ENCODE data around the gene TPPP.
"Not testable (repeated sequence)": the region's sequence is repeated elsewhere in the genome, so short reads cannot be mapped to it uniquely, and the experiment has no call there.

The TPPP gene

DNA sequence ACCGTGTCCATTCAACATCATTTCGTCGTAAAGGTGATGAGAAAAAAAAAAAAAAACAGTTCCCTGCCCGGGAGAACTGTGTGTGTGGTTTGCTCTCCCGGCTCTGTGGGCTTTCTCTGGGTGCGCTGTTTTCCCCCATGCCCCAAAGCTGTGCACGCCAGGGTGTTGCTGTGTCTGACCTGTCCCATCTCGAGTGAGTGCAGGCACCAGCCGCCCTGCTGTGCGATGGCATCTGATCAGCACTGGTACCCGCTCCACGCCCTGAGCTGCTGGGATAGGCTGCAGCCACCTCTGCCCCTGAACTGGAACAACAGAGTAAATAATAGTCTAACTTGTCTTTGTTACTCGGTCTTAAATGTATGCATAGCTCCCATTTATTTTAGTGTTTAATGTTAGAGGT, 47.7 kb downstream of the TPPP start:
- no peak for DNase-seq (ENCODE audit: low read depth in 2 of 2)

DNA sequence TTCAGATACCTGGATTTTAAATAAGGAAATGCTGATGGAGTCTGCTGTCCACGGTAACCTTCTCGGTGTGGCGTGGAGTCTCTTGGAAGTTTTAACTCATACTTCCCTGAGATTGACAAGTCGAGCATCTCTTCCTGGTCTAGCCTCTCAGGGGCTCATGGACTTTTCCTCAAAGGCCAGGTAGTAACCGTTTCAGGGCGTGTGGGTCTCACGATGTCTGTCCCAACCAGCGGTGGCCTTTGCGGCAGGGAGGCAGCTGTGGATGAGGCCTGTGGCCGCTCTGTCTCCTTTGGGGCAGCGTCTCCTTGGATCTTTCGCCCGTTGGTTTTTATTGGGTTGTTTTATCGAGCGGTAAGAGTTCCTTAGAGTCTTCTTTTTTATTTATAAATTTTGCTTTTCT, 48.2 kb downstream of the TPPP start:
- DNase-seq (ENCODE audit: low read depth in 2 of 2) = no peak

DNA sequence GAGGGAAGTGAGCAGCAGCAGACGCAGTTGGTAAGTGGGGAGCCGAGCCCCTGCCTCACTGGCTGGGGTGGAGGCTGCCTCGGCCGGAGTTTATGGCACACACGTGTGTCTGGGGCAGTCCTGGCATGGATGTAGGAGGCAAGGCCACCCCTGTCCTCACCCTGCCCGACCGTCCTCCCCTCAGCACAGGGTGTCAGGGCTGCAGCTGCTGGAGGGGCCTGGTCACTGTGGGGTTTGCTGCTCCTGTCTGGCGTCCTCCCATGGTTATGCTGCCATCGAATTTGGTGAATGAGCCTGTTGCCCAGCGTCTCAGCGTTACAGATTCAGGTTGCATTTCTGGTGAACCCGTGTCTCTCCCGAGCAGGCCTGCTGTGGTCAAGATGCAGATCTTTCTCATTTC, 48.6 kb downstream of the TPPP start:
- no peak for DNase-seq (ENCODE audit: low read depth in 2 of 2)

DNA sequence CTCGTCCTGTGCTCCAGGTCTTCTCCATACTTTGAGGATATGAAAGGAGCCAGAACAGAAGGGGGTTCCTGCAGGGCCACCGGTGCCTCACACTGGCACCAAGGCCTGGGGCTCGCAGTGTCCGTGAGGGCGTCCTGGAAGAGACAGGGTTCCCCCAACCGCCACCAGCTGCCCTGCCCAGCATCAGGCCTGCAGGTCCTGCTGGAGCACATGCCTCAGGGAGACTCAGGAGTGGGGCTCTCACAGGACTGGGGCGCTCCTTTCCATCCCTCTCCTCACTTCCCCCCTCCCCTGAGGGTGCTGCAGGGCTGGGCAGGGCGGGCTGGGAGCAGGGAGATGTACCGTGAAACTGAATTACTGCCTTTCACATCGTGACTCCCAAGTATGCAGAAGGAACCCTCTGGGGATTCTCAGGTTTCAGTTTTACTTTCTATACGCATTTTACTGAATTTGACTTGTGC, 49.3 kb downstream of the TPPP start:
- no peak for DNase-seq (ENCODE audit: low read depth in 2 of 2)

DNA sequence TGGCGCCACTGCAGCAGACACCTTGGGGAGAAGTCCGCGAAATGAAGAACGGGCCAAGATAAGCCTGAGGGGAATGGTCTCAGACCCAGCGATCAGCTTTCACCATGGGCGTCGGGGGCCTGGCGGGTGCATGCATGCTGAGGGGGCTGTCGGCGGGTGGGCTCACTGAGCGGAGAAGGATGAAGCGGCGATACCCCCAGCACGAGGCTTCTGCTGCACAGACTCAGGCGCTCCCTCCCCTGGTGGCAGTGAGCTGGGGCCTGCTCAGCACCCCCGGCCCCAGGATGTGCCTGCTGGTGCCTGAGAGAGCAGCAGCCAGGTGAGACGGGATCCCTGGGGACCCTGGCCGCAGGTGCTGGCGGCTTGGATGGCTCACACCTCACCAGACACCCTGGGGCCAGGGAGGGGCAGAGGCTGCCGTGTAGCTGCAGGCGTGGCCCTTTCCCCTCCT, 49.8 kb downstream of the TPPP start:
- no peak for DNase-seq (ENCODE audit: low read depth in 2 of 2)

DNA sequence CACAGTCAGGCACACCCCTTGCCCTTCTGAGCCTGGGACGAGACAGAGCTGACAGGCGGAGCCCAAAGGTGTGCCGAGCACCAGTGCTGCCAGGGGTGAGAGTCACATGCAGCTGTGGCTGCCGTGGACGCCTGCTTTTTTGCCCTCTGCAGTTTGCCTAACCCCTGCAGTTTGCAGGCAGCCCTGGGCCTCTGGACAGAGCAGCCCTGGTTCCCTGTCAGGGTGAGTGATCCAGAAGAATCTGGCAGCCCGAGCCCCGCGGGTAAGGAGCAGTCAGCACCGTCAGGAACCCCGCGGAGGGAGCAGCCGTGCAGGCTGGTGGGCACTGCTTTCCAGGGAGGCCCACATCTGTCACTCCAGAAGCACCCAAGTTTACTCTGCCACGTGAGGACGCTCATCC, 50.7 kb downstream of the TPPP start:
- DNase-seq (ENCODE audit: low read depth in 2 of 2) = no peak

DNA sequence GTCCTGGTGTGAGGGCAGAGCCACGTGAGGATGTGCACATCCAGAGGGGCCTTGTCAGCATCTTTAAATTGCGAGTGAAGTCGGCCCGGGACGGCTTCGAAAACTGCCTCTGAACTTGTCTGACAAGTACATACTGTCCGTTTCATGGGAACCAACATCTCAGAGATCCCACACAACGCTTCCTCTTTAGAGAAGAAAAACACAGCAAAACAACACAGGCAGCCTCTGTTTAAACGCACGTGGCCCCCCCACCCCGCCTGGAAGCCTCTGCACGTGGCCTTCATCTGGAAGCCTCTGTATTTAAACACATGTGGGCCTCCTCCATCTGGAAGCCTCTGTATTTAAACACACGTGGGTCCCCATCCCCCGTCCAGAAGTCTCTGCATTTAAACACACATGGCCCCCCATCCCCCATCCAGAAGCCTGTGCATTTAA, 51.8 kb downstream of the TPPP start:
- no peak for DNase-seq (ENCODE audit: low read depth in 2 of 2)

DNA sequence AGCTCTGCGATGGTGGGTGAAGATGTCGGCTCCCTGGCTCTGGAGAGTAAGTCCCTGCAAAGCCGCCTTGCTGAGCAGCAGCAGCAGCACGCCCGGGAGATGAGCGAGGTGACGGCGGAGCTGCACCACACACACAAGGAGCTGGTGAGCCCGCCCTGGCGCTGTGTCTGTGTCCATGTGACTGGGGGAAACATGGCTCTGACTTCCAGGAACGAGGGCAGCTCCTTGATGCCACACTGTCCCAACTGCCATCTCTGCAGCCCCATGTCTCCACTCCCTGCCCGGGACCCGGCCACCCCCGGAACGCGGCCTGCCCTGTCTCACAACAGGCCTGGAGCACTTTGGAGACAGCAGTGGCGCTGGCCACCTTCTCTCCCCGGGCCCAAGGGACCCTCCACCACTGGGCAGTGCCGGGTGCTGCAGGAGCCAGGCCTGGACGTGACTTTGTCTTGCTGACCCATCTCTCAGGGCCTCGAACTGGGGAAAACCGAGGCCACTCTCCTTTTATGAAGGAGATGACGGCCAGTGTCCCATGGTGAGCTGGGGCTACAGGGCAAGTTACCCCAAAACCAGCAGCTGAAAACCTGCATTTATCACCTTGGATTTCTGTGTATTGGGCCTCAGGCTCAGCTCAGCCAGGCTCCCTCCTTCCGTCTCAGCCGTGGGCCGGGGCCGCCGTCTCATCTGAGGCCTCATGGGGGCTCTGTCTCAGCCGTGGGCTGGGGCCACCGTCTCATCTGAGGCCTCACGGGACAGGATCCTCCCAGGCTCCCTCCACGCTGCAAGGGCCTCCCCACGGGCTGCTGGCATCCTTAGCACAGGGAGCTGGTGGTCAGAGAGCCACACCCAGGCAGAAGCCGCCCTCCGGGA, 52.5 kb downstream of the TPPP start:
- no peak for DNase-seq (ENCODE audit: low read depth in 2 of 2)

DNA sequence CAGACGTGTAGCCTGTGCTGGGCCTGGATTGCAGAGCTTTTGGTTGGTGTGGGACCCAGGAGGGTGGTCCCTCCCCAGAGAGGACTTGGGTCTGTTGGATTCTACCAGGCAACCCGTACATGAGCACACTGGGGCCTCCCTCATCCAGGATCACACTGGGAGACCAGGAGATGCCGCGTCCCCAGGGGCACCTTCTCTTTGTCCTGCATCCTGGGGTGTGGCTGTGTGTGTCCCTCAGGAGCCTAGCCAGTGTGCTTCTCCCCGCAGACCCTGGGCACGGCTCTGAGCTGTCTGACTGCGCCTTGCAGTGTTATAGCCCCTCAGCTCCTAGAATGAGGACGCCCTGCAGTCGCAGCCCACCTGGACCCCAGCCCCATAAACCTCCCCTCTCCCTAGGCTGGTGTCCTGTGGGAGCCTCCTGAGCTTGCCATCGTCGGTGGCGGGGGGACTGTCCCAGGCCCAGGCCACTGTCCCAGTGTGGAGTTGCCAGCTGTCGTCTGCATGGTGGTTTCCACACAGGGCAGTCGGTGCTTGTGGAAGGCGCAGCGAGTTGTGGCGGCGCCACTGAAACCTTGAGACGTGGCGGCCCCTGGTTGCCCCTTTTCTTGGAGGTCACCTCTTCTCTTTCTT, 53.5 kb downstream of the TPPP start:
- DNase-seq (ENCODE audit: low read depth in 2 of 2) = no peak

DNA sequence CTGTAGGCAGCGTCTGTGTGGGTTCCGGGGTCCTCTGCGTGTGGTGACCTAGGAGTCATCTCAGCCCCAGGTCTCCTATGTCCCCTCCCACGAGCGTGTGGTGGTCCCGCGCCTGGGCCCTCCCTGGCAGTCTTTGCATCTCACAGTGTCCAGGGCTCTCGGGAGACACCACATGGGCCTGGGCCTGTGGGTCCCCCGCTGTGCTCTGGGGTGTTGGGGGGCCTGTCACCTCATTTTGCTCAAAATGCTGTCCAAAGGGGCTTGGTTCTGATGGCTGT, 54.0 kb downstream of the TPPP start:
- no peak for DNase-seq (ENCODE audit: low read depth in 2 of 2)

DNA sequence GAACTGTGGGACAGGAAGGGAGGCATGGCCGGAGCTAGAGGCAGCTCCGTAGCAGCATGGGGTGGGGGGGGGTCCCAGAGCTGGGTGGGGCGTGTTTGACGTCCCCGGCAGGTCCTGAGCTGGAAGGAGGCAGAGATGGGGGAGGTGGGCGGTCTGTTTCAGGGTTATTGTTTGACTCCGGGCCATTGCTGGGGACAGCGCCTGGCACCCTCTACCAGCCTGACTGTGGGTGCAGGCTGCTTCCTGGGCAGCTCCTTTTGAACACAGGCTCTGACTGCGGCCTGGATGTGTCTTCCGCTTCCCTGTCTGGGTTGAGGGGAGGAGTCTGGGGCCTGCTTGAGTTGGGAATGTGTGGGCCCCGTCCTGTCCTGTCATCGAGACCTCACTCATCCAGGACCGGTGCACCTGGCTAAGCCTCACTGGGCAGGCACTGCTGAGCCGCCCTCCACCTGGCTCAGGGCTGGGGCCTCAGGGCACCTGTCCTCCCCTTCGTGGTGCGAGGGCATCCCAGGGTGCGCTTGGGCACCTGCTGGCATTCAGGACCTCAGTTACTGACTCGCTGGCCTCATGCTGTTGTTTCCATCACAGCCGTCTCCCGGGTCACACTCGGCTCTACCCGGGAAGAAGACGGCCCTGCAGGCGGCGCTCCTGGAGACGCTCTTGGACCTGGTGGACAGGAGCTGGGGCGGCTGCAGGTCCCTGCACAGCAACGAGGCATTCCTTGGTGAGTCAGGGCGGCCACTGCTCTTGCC, 54.5 kb downstream of the TPPP start:
- no peak for DNase-seq (ENCODE audit: low read depth in 2 of 2)

DNA sequence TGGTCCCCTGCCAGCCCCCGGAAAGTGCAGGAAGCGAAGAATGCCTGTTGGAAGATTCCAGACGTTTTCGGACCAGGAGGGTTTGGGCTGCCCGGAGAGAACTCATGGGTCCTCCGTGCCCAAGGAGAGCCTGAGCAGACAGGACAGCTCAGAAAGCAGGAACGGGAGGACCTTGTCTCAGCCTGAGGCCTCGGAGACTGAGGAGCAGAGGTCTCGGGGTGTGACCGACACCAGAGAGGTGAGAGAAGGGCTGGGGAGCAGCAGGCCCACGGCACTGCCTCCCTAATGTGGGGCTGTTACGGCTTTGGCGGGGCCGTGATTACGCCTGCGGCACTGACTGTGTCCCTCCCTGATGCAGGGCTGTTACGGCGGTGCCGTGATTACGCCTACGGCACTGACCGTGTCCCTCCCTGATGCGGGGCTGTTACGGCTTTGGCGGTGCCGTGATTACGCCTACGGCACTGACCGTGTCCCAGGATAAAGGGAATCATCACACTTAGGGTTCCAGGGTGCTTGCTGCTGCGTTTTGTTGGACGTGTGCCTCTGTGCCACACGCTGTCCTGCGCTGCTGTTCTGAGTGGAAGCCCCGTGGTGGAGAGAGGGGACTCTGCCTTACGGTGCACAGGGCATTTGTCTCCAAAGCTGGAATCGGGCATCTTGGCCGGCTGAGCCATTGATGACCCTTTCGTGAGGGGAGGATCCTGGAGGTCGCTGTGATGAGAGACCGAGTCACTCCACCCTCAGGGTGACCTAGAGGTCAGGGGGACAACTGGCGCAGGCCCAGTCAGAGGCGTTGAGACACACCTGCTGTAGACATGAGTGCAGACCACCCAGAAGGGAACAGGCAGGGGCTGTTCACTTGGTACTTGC, 55.3 kb downstream of the TPPP start:
- DNase-seq (ENCODE audit: low read depth in 2 of 2) = no peak

DNA sequence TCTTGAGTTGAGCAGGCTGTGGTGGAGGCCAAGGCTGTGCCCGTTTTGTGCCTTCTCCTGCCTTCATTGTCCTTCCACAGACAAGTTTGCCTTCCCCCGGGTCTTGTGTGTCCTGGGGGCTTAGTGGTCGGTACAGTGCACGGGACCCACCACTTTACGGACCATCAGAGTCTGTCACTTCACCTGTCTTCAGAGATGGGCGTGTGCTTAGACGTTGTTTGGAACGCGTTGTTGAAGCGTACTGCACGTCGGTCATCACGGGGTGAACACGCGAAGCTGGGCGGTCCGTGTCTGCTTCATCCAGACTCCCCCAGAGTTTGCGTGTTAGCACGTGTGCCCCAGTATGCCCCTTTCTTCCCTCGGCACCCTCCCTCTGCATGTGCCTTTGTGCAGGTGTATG, 56.2 kb downstream of the TPPP start:
- no peak for DNase-seq (ENCODE audit: low read depth in 2 of 2)

DNA sequence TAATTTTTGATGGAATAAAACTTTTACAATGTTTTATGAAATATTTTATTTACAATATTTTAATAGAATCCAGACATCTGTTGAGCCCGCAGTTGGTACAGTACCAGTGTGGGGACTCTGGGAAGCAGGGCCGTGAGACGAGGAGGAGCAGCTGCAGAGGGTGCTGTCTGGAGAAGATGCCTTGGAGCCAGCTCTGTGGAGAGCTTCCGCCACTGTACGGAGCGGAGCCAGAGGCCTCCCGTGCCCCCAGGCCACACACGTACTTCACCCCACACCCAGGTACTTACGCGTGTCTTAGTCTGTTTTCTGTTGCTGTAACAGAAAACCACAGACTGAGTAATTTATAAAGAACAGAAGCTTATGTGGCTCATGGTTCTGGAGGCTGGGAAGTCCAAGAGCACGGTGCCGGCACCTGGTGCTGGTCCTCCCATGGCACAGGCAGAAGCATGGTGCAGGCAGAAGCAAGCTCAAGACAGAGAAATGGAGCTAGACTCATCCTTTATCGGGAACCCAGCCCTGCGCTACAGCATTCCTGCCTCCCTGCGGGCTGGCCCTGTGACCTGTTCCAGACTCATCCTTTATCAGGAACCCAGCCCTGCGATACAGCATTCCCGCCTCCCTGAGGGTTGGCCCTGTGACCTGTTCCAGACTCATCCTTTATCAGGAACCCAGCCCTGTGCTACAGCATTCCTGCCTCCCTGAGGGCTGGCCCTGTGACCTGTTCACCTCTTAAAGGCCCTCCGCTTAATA, 57.7 kb downstream of the TPPP start:
- no peak for DNase-seq (ENCODE audit: low read depth in 2 of 2)

DNA sequence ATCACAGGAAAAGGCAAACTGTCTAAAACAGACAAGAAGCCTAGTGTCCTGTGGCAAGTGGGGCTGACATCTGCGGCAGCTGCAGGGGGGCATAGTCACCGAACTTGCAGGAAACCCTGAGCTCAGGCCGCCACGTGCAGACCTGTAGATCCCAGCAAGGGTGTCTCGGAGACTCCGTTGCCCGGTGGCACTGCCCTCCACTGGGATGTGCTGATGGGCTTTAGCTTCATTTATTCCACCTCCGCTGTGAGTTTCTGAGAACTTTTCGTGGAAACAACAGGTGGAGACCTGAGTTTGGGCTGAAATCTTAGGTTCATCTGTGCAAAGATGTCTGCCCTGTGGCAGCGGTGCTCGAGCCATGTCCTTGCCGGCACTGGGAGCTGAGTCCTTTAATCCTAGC, 59.0 kb downstream of the TPPP start:
- no peak for DNase-seq (ENCODE audit: low read depth in 2 of 2)

DNA sequence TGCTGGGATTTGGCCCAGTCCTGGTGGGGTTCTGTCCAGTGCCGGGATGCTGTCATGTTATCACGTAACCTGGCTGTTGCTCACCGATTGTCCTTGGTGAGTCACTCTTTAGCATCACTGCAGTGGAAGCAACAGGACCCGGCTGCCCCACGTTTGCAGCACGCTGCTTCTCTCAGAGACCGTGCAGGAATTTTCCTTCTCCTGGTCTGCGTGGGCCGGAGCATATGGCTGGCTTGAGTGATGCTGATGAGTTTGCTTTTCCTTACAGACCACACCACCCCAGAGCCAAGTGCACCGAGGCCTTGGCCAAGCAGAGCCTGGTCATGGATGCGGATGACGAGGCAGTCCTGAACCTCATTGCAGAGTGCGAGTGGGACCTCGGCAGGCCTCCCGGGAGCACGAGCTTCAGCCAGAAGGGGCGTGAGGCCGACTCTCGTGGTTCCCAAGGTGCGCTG, 59.6 kb downstream of the TPPP start:
- no peak for DNase-seq (ENCODE audit: low read depth in 2 of 2)

DNA sequence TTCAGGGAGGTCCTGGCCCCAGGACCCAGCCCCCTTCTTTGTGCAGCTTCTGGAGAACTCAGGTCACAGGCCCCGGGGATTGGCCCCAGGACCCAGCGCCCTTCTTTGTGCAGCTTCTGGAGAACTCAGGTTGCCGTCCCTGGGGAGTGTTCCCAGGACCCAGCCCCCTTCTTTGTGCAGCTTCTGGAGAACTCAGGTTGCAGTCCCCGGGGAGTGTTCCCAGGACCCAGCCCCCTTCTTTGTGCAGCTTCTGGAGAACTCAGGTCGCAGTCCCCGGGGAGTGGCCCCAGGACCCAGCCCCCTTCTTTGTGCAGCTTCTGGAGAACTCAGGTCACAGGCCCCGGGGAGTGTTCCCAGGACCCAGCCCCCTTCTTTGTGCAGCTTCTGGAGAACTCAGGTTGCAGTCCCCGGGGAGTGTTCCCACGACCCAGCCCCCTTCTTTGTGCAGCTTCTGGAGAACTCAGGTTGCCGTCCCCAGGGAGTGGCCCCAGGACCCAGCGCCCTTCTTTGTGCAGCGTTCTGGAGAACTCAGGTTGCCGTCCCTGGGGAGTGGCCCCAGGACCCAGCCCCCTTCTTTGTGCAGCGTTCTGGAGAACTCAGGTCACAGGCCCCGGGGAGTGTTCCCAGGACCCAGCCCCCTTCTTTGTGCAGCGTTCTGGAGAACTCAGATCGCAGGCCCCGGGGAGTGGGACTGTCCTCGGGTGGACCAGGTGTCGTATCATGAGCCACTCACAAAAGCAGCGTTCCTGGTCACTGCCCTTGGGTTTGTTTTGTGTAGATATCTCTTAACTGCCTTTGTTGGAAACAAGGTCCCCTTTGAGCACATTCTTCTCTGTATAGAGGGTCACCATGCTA, 64.6 kb downstream of the TPPP start:
- not testable (repeated sequence) for DNase-seq (ENCODE audit: low read depth in 2 of 2)

DNA sequence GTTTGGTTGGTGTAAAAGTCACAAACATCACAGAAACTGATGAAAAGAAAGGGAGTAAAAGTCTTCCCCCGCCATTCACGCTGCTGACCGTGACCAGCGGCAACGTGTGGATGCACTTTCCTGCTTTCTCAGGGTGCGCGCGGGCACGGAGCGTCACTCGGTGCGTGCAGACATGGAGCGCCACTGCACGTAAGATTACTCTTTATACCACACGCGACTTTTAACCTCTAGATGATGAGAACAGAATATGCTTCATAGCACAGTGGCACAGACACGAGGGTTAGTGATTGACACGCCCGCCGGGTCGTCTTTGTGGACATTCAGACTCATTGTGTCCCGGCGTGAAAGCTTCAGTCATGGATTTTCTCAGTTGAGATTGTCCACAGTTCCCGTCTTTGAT, 65.3 kb downstream of the TPPP start:
- no peak for DNase-seq (ENCODE audit: low read depth in 2 of 2)

DNA sequence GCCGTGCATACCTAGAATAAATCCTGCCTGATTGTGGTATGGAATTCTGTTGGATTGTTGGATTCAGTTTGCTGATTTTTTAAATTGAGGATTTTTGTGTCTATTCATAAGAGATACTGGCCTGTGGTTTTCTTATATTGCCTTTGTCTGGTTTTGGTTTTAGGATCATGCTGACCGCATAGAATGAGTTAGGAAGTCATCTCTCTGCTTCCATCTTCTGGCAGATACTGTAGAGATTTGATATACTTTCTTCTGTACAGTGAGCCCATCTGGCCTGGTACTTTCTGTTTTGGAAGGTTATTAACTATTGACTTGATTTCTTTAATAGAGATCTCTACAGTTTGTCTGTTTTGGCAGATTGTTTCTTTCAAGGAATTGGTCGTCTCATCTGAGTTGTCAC, 66.3 kb downstream of the TPPP start:
- no peak for DNase-seq (ENCODE audit: low read depth in 2 of 2)

DNA sequence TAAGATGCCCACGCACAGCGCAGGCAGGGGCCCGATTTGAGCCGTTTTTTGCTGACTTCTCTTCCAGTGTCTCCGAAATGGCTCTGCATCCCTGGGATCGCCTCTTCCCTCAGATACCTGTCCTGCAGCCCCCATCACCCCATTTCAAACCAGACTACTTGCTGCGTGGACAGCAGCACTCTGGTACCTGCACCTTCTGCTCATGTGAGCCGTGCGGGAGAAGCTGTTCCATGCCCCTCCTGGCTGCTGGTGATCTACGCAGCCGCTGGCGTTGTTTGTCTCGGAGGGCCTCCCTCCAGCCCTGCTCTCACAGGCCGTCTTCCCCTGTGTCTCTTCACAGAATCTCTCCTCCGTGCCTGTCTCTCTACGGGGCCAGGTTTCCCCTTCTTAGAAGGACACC, 67.6 kb downstream of the TPPP start:
- DNase-seq (ENCODE audit: low read depth in 2 of 2) = no peak

All from stimulated activated CD4-positive, alpha-beta T cell treated with anti-CD3 and anti-CD28 coated beads, Interleukin-15, amount 100 ng/mL, for 48 hours (primary cell).